Right atrium auricular region (tissue), 2 donors: Measurements from ENCODE around the gene GLB1L2. TPM values are rescaled to one million over a fixed set of nuclear protein-coding genes. Genes with fewer than 3 reads are reported as not detected.

Experiments used
- DNase-seq: peaks from one replicate; pipeline ENCODE4 v3.0.0-alpha.2; 2019; ENCODE audit warnings: low spot score
- H3K27ac ChIP-seq, 2 donors: fragments of 200-600 bp; sonication (generic); 1 replicate in 1 of 2; 2 replicates in 1 of 2; pipeline ENCODE4 v1.5.1; 2016 to 2019
- H3K27me3 ChIP-seq, 2 donors: fragments of 200-600 bp; sonication (generic); one replicate each; pipeline versions ENCODE4 v1.5.1 to v1.6.0; 2017 to 2019
- H3K36me3 ChIP-seq: fragments of 200-600 bp; sonication (generic); one replicate; pipeline ENCODE4 v1.5.1; 2016
- H3K4me1 ChIP-seq, 2 donors: fragments of 200-600 bp; sonication (generic); one replicate each; pipeline versions ENCODE4 v1.5.1 to v1.6.0; 2017 to 2019
- H3K4me3 ChIP-seq, 2 donors: fragments of 200-600 bp; sonication (generic); 1 replicate in 1 of 2; 2 replicates in 1 of 2; pipeline ENCODE4 v1.5.1; 2017 to 2019; ENCODE audit warnings: mild to moderate bottlenecking in 1 of 2, moderate library complexity in 1 of 2
- H3K9me3 ChIP-seq, 2 donors: fragments of 200-600 bp; sonication (generic); one replicate each; pipeline ENCODE4 v1.5.1; 2019
- total RNA-seq, 2 donors: library from RNA; depleted of rRNA; stranded (reverse); fragments of >200 nt; gene quantifications; one replicate each; pipeline ENCODE4 v1.1.0, GENCODE V29; 2016
- TF ChIP-seq, protein P1 (sequence below), 2 donors: fragments of 200-600 bp; sonication (generic); IDR thresholded peaks; one replicate each; pipeline ENCODE4 v1.5.1; 2019; ENCODE audit warnings: antibody characterized with exemption in 2 of 2

Gene GLB1L2
- total RNA-seq, 2 donors from 2014 or later = 0.22 to 2.4 TPM

- H3K36me3 ChIP-seq = no peaks in the 10 kb centered on the region
- no peaks in the 10 kb centered on the region for H3K27me3 ChIP-seq
- H3K4me3 ChIP-seq = no peak overlapping the region
- no peak overlapping the region for H3K27ac ChIP-seq
- peak; percentile 30 for DNase-seq
- H3K9me3 ChIP-seq = no peaks in the 10 kb centered on the region
- H3K4me1 ChIP-seq = no peaks in the 10 kb centered on the region
- TF ChIP-seq, protein P1, sequence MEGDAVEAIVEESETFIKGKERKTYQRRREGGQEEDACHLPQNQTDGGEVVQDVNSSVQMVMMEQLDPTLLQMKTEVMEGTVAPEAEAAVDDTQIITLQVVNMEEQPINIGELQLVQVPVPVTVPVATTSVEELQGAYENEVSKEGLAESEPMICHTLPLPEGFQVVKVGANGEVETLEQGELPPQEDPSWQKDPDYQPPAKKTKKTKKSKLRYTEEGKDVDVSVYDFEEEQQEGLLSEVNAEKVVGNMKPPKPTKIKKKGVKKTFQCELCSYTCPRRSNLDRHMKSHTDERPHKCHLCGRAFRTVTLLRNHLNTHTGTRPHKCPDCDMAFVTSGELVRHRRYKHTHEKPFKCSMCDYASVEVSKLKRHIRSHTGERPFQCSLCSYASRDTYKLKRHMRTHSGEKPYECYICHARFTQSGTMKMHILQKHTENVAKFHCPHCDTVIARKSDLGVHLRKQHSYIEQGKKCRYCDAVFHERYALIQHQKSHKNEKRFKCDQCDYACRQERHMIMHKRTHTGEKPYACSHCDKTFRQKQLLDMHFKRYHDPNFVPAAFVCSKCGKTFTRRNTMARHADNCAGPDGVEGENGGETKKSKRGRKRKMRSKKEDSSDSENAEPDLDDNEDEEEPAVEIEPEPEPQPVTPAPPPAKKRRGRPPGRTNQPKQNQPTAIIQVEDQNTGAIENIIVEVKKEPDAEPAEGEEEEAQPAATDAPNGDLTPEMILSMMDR (IDR thresholded peaks at IDR 0.05) = no peak
Observed at GRCh38 chr11:134293119-134294113, 38.4 kb upstream of the GLB1L2 start.

- no peak for DNase-seq
Observed at GRCh38 chr11:134294664-134295063, 37.1 kb upstream of the GLB1L2 start.

DNA sequence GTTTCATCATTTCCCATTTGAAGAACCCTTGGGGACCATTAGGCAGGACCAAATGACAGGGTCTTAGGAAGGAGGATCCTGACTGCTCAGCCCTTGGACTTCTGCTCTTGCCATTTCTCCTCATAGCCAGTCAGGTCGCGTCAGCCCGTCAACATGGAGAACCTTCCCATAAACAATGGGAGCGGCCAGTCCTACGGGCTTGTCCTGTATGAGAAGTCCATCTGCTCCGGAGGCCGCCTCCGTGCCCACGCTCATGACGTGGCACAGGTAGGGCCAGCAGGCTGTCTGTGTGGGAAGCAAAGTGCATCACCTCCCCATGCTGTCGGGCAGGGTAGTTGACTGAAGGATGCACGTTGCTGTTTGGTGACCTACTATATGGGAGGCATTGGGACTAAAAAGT is 19.6 kb upstream of the GLB1L2 start:
- DNase-seq = no peak
- no peaks in the 10 kb centered on the region for H3K27me3 ChIP-seq
- H3K4me1 ChIP-seq = no peaks in the 10 kb centered on the region
- H3K9me3 ChIP-seq = peaks cover 0 to 5% of the 10 kb centered on the region in 2 donors
- TF ChIP-seq, protein P1 (IDR thresholded peaks at IDR 0.05) = no peak
- no peaks in the 10 kb centered on the region for H3K36me3 ChIP-seq
- no peak overlapping the region for H3K27ac ChIP-seq
- no peak overlapping the region for H3K4me3 ChIP-seq

More at GRCh38 chr11:134294664-134295063, 37.1 kb upstream of the GLB1L2 start:
- Histone ChIP-seq H3K4me3 (no peak overlapping the region), H3K27me3 (no peaks in the 10 kb centered on the region), H3K4me1 (no peaks in the 10 kb centered on the region), H3K27ac (no peak overlapping the region), H3K9me3 (no peaks in the 10 kb centered on the region), H3K36me3 (no peaks in the 10 kb centered on the region)
- TF ChIP-seq, protein P1 (IDR thresholded peaks at IDR 0.05) = no peak

- Histone ChIP-seq H3K27ac (no peak overlapping the region), H3K4me1 (no peaks in the 10 kb centered on the region), H3K9me3 (peaks cover 0 to 10% of the 10 kb centered on the region in 2 donors), H3K36me3 (no peaks in the 10 kb centered on the region), H3K27me3 (no peaks in the 10 kb centered on the region), H3K4me3 (no peak overlapping the region)
- DNase-seq = no peak
- TF ChIP-seq, protein P1 (IDR thresholded peaks at IDR 0.05) = no peak
Observed at GRCh38 chr11:134312807-134313206, 19.0 kb upstream of the GLB1L2 start.

GRCh38 chr11:134313379-134313778 is 18.4 kb upstream of the GLB1L2 start:
- DNase-seq = no peak
- TF ChIP-seq, protein P1 (IDR thresholded peaks at IDR 0.05) = no peak
- peaks cover 0 to 11% of the 10 kb centered on the region in 2 donors for H3K9me3 ChIP-seq
- H3K4me1 ChIP-seq = no peaks in the 10 kb centered on the region
- H3K4me3 ChIP-seq = no peak overlapping the region
- no peak overlapping the region for H3K27ac ChIP-seq
- H3K36me3 ChIP-seq = no peaks in the 10 kb centered on the region
- H3K27me3 ChIP-seq = no peaks in the 10 kb centered on the region
